Epithelial cell of esophagus (primary cell): Measurements from ENCODE around the gene SMR3A.

ENCODE experiments used
- DNase-seq: peaks from one replicate; pipeline ENCODE4 v3.0.0; 2010; ENCODE audit warnings: low read depth
- H3K4me3 ChIP-seq: 2 replicates; pipeline ENCODE4 v1.5.1; 2011; ENCODE audit warnings: mild to moderate bottlenecking, low read length, control low read depth
- TF ChIP-seq, protein P1 (sequence below): IDR thresholded peaks from 2 replicates; pipeline ENCODE4 v1.5.1; 2011; ENCODE audit warnings: low read depth, mild to moderate bottlenecking, low read length, control low read depth, inconsistent platforms; ENCODE audit not compliant: insufficient read depth; ENCODE audit errors: missing control alignments

The SMR3A gene

DNA sequence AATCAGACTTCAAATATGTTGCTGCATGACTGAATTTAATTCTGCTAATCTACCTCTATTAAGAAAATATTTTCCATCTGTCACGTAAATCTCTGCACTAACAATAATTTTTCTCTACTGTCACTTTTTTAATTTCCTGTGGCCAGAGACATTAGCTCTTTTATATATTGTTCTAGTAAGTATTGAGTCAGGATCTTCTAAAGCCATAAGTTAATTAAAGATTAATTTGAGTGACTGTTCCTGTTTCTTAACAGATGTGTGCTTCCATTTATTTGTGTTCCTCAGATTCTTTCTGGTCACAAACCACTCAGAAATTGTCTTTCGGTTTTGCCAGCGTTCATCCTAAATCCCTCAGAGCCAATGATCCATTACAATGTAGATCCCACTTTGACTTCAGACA, 20.0 kb downstream of the SMR3A start:
- H3K4me3 ChIP-seq: no peak overlapping the region
- DNase-seq: no peak
- TF ChIP-seq, protein P1, sequence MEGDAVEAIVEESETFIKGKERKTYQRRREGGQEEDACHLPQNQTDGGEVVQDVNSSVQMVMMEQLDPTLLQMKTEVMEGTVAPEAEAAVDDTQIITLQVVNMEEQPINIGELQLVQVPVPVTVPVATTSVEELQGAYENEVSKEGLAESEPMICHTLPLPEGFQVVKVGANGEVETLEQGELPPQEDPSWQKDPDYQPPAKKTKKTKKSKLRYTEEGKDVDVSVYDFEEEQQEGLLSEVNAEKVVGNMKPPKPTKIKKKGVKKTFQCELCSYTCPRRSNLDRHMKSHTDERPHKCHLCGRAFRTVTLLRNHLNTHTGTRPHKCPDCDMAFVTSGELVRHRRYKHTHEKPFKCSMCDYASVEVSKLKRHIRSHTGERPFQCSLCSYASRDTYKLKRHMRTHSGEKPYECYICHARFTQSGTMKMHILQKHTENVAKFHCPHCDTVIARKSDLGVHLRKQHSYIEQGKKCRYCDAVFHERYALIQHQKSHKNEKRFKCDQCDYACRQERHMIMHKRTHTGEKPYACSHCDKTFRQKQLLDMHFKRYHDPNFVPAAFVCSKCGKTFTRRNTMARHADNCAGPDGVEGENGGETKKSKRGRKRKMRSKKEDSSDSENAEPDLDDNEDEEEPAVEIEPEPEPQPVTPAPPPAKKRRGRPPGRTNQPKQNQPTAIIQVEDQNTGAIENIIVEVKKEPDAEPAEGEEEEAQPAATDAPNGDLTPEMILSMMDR: no peak

DNA sequence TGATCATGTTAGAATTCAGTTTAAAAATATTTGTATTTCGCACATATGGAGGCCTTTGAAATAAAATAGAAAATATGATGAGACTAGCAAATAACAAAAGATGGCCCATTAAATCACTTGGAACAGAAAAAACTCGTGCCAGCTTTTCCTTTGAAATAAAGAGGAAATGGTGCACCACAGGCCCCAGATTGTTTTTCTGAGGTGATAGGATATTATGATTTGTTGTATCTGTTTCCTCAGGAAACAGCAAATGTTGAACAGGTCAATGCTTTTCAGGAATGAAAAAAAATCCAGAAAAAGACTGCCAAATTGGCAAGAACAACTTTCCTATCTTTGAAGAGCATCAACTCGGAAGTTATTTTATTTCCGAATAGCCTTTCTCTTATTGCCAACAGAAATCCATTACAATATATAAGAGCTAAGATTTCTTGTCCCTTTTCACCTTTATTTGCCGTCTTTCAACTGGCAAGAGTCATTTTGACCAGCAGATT, 22.2 kb downstream of the SMR3A start, which contains the start of gene SMR3B:
Gene SMR3B (plus strand): TSS at position 441 of the 491 bp plus-strand sequence. CDS start 1,380 bp downstream, outside the sequence.
- DNase-seq: no peak
- H3K4me3 ChIP-seq: no peak within 1 kb of the TSS
- TF ChIP-seq, protein P1: no peak

DNA sequence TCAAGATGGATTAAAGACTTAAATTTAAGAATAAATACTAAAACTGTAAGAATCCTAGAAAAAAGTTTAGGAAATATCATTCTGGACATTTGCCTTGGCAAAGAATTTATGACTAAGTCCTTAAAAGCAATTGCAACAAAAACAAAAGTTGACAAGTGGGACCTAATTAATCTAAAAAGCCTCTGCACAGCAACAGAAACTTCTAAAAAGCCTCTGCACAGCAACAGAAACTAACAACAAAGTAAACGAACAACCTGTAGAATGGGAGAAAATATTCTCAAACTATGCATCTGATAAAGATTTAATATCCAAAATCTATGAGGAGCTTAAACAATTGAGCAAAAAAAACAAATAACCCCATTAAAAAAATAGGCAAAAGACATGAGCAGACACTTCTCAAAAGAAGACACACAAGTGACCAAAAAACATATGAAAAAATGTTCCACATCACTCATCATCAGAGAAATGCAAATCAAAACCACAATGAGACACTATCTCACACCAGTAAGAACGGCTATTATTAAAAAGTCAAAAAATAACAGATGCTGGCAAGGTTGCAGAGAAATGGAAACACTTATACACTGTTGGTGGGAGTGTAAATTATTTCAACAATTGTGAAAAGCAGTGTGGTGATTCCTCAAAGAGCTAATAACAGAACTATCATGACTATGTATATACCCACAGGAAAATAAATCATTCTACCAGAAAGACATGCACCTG, 31.7 kb downstream of the SMR3A start:
- DNase-seq: no peak
- no peak overlapping the region for H3K4me3 ChIP-seq
- TF ChIP-seq, protein P1: no peak

DNA sequence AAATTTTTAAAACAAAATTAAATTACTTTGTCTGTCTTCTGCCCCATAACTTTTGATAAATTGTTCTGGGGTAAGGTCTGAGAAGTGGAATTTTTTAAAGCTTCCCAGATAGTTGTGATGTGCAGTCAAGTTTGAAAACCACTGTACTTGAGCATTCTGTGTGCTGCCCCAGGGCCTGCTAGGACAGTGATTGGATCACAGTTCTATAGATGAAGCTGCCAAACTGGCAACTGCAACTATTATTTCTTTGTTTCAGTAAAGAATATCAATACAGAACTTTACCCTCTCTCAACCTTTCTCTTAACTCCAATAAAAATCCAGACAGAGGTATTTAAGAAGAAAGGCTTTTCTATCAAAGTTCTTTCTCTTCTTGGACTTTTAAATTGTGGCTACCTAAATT, 37.0 kb downstream of the SMR3A start, which contains the start of gene OPRPN:
Gene OPRPN (plus strand): TSS at position 361 of the 400 bp plus-strand sequence. CDS start 1,346 bp downstream, outside the sequence.
- no peak within 1 kb of the TSS for H3K4me3 ChIP-seq
- TF ChIP-seq, protein P1: no peak
- DNase-seq: no peak

DNA sequence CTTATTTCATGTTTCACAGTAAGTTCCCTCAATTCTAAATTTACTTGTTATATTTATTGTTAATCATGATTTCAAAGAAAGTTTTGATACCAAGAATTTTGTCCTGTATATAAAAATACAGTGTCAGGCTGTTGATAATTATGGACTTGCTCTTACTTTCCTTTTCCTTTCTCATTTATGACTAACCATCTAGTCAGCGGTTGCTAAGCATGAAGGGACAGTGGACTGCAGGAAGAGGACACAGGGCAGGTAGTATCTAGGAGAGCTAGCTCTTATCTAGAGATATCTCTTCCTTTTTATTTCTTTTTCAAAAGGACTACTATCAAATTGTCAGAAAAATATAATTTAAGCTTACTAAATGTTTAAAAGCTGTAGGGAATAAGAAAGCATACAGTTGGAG, 38.8 kb downstream of the SMR3A start:
- H3K4me3 ChIP-seq: no peak overlapping the region
- peak; percentile 54 for DNase-seq
- TF ChIP-seq, protein P1: no peak

DNA sequence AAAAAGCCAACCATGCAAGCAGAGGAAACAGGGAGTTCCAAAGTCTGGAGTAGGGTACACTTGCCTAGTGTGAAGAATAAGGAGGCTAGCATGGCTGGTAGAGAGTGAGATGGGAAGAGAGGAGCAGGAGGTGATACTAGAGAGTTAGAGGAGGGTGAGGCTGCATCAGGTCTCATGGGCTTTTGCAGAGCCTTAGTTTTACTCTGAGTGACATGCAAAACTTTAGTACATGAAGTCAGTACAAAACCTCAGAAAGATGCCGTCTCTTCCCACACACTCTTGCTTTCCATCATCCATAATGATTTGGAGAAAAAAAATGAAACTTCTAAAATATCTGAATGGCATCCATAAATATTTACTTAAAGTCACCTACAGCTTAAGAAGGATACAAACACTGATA, 42.2 kb downstream of the SMR3A start:
- H3K4me3 ChIP-seq: no peak overlapping the region
- DNase-seq: no peak
- TF ChIP-seq, protein P1: no peak

DNA sequence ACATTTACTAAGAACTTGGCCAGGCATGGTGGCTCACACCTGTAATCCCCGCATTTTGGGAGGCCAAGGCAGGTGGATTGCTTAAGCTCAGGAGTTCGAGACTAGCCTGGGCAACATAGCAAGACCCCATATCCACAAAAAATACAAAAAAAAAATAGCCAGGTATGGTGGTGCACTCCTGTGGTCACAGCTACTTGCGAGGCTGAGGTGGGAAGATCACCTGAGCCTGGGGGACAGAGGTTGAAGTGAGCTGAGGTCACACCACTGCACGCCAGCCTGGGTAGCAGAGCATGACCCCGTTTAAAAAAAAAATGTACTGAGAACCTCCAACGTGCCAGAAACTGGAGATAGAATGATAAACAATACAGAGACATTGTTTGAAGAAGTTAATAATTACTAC, 45.2 kb downstream of the SMR3A start:
- TF ChIP-seq, protein P1: no peak
- no peak for DNase-seq
- H3K4me3 ChIP-seq: no peak overlapping the region
